Retina (tissue), 1 donor: ENCODE results near the gene ASB2.

Source experiments
- DNase-seq: peaks from one replicate; pipeline ENCODE4 v3.0.0-alpha.2; 2016

ASB2 gene

GRCh38 chr14:93977790-93978581, 1.6 kb upstream of the ASB2 start:
- no peak for DNase-seq

- DNase-seq, result no peak
Measured at GRCh38 chr14:93977171-93977570, 801 bp upstream of the ASB2 start.

- no peak for DNase-seq
Measured at GRCh38 chr14:93975791-93976476, 436 bp downstream of the ASB2 start.

- no peak for DNase-seq
Measured at GRCh38 chr14:93974833-93975232, 1.5 kb downstream of the ASB2 start.

GRCh38 chr14:93974299-93974698, 2.1 kb downstream of the ASB2 start:
- DNase-seq, result no peak

GRCh38 chr14:93973607-93974006, 2.8 kb downstream of the ASB2 start:
- no peak for DNase-seq

GRCh38 chr14:93972618-93973205, 3.7 kb downstream of the ASB2 start:
- DNase-seq, result no peak

GRCh38 chr14:93971635-93972027, 4.7 kb downstream of the ASB2 start:
- DNase-seq, result no peak

GRCh38 chr14:93970965-93971634, 5.3 kb downstream of the ASB2 start:
- DNase-seq, result peak; percentile 57

- no peak for DNase-seq
Measured at GRCh38 chr14:93970585-93970964, 5.8 kb downstream of the ASB2 start.

- DNase-seq, result no peak
Measured at GRCh38 chr14:93969082-93969828, 7.1 kb downstream of the ASB2 start.

GRCh38 chr14:93967637-93968250, 8.6 kb downstream of the ASB2 start:
- DNase-seq, result no peak

GRCh38 chr14:93965946-93966474, 10.4 kb downstream of the ASB2 start:
- DNase-seq, result no peak

- DNase-seq, result no peak
Measured at GRCh38 chr14:93965287-93965821, 11.0 kb downstream of the ASB2 start.

- DNase-seq, result no peak
Measured at GRCh38 chr14:93964820-93965286, 11.5 kb downstream of the ASB2 start.

GRCh38 chr14:93964281-93964680, 12.1 kb downstream of the ASB2 start:
- DNase-seq, result no peak

- no peak for DNase-seq
Measured at GRCh38 chr14:93963692-93964091, 12.7 kb downstream of the ASB2 start.

- DNase-seq, result no peak
Measured at GRCh38 chr14:93962701-93963601, 13.4 kb downstream of the ASB2 start.

- DNase-seq, result no peak
Measured at GRCh38 chr14:93961620-93962019, 14.8 kb downstream of the ASB2 start.

GRCh38 chr14:93960774-93961438, 15.5 kb downstream of the ASB2 start:
- no peak for DNase-seq
